Mucosa of stomach (tissue), 1 donor: ENCODE results near the gene TNNT1.

Experiments
- H3K27me3 ChIP-seq: one replicate; pipeline ENCODE4 v1.7.0; 2013; ENCODE audit warnings: mild to moderate bottlenecking, low read length; ENCODE audit not compliant: control insufficient read depth, insufficient read depth
- H3K36me3 ChIP-seq: one replicate; pipeline ENCODE4 v1.7.0; 2013; ENCODE audit warnings: low read length; ENCODE audit not compliant: control insufficient read depth, insufficient read depth
- H3K4me1 ChIP-seq: one replicate; pipeline ENCODE4 v1.7.0; 2013; ENCODE audit warnings: mild to moderate bottlenecking, low read length; ENCODE audit not compliant: control insufficient read depth, insufficient read depth
- H3K4me3 ChIP-seq: one replicate; pipeline ENCODE4 v1.7.0; 2013; ENCODE audit warnings: low read length
- H3K9ac ChIP-seq: one replicate; pipeline ENCODE4 v1.7.0; 2013; ENCODE audit warnings: mild to moderate bottlenecking, low read length, moderate library complexity
- H3K9me3 ChIP-seq: one replicate; pipeline ENCODE4 v1.7.0; 2013; ENCODE audit warnings: mild to moderate bottlenecking, low read length, moderate library complexity; ENCODE audit not compliant: control insufficient read depth
- donor health status: Pancreatic carcinoma.

TNNT1 gene

GRCh38 chr19:55096061-55096701, 52.8 kb downstream of the TNNT1 start:
- H3K9ac ChIP-seq = no peak overlapping the region
- H3K9me3 ChIP-seq = no peaks in the 10 kb centered on the region
- H3K27me3 ChIP-seq = no peaks in the 10 kb centered on the region
- H3K36me3 ChIP-seq = peaks cover 12% of the 10 kb centered on the region
- H3K4me3 ChIP-seq = no peak overlapping the region
- no peaks in the 10 kb centered on the region for H3K4me1 ChIP-seq

GRCh38 chr19:55095260-55096060, 53.5 kb downstream of the TNNT1 start:
- H3K27me3 ChIP-seq = no peaks in the 10 kb centered on the region

GRCh38 chr19:55094456-55095259, 54.3 kb downstream of the TNNT1 start:
- peaks cover 12% of the 10 kb centered on the region for H3K36me3 ChIP-seq
- H3K9me3 ChIP-seq = no peaks in the 10 kb centered on the region
- H3K27me3 ChIP-seq = no peaks in the 10 kb centered on the region
- H3K9ac ChIP-seq = no peak overlapping the region
- H3K4me1 ChIP-seq = no peaks in the 10 kb centered on the region
- no peak overlapping the region for H3K4me3 ChIP-seq

More at GRCh38 chr19:55095260-55096060, 53.5 kb downstream of the TNNT1 start:
- H3K9ac ChIP-seq = no peak overlapping the region
- H3K9me3 ChIP-seq = no peaks in the 10 kb centered on the region
- peaks cover 12% of the 10 kb centered on the region for H3K36me3 ChIP-seq
- no peak overlapping the region for H3K4me3 ChIP-seq
- H3K4me1 ChIP-seq = no peaks in the 10 kb centered on the region

GRCh38 chr19:55092423-55093318, 56.3 kb downstream of the TNNT1 start:
- Histone ChIP-seq H3K4me1 (peaks cover 9% of the 10 kb centered on the region), H3K9me3 (no peaks in the 10 kb centered on the region), H3K9ac (no peak overlapping the region), H3K27me3 (no peaks in the 10 kb centered on the region), H3K36me3 (peaks cover 11% of the 10 kb centered on the region), H3K4me3 (no peak overlapping the region)

- Histone ChIP-seq H3K4me3 (no peak overlapping the region), H3K9me3 (no peaks in the 10 kb centered on the region), H3K9ac (no peak overlapping the region), H3K4me1 (peaks cover 17% of the 10 kb centered on the region), H3K27me3 (peaks cover under 1% of the 10 kb centered on the region), H3K36me3 (peaks cover 13% of the 10 kb centered on the region)
These were observed 57.1 kb downstream of the TNNT1 start for GRCh38 chr19:55091955-55092354.

- Histone ChIP-seq H3K4me3 (no peak overlapping the region), H3K36me3 (peaks cover 13% of the 10 kb centered on the region), H3K9ac (no peak overlapping the region), H3K9me3 (no peaks in the 10 kb centered on the region), H3K27me3 (peaks cover 4% of the 10 kb centered on the region), H3K4me1 (peaks cover 23% of the 10 kb centered on the region)
These were observed 57.7 kb downstream of the TNNT1 start for GRCh38 chr19:55091126-55091910.

- H3K9ac ChIP-seq = no peak overlapping the region
- no peak overlapping the region for H3K4me3 ChIP-seq
- H3K27me3 ChIP-seq = peaks cover 8% of the 10 kb centered on the region
- H3K36me3 ChIP-seq = peaks cover 13% of the 10 kb centered on the region
- peaks cover 27% of the 10 kb centered on the region for H3K4me1 ChIP-seq
- H3K9me3 ChIP-seq = no peaks in the 10 kb centered on the region
These were observed 58.4 kb downstream of the TNNT1 start for GRCh38 chr19:55090564-55090963.

- H3K4me3 ChIP-seq = no peak overlapping the region
- H3K27me3 ChIP-seq = peaks cover 12% of the 10 kb centered on the region
- H3K36me3 ChIP-seq = peaks cover 13% of the 10 kb centered on the region
- H3K4me1 ChIP-seq = peaks cover 27% of the 10 kb centered on the region
- H3K9ac ChIP-seq = no peak overlapping the region
- no peaks in the 10 kb centered on the region for H3K9me3 ChIP-seq
These were observed 59.6 kb downstream of the TNNT1 start for GRCh38 chr19:55089342-55089944.

- Histone ChIP-seq H3K36me3 (peaks cover 13% of the 10 kb centered on the region), H3K4me3 (no peak overlapping the region), H3K27me3 (peaks cover 16% of the 10 kb centered on the region), H3K9ac (peak overlapping the region; percentile 23), H3K9me3 (no peaks in the 10 kb centered on the region), H3K4me1 (peaks cover 27% of the 10 kb centered on the region)
These were observed 60.3 kb downstream of the TNNT1 start for GRCh38 chr19:55088543-55089341.

- Histone ChIP-seq H3K4me3 (no peak overlapping the region), H3K4me1 (peaks cover 27% of the 10 kb centered on the region), H3K9me3 (no peaks in the 10 kb centered on the region), H3K27me3 (peaks cover 18% of the 10 kb centered on the region), H3K36me3 (peaks cover 13% of the 10 kb centered on the region), H3K9ac (peak overlapping the region; percentile 23)
These were observed 61.0 kb downstream of the TNNT1 start for GRCh38 chr19:55088021-55088451.
